Tibial nerve (tissue), 4 donors: ENCODE data around the gene CTNNA3. TPM values are rescaled to one million over a fixed set of nuclear protein-coding genes. Genes with fewer than 3 reads are reported as not detected.
"Not testable (repeated sequence)": the region's sequence is repeated elsewhere in the genome, so short reads cannot be mapped to it uniquely, and the experiment has no call there.

Source experiments
- DNase-seq, 2 donors: peaks; one replicate each; pipeline ENCODE4 v3.0.0-alpha.2; 2019; ENCODE audit warnings: low spot score in 2 of 2
- H3K27ac ChIP-seq, 4 donors: fragments of 200-600 bp; sonication (generic) in 3 of 4; one replicate each; pipeline ENCODE4 v1.5.1; 2017 to 2019; ENCODE audit warnings: mild to moderate bottlenecking in 1 of 4
- H3K27me3 ChIP-seq, 2 donors: fragments of 200-600 bp; sonication (generic) in 1 of 2; one replicate each; pipeline versions ENCODE4 v1.5.1 to v1.6.0; 2017 to 2019
- H3K36me3 ChIP-seq, 3 donors: fragments of 200-600 bp; sonication (generic); one replicate each; pipeline ENCODE4 v1.5.1; 2018 to 2019
- H3K4me1 ChIP-seq, 4 donors: fragments of 200-600 bp; sonication (generic) in 3 of 4; one replicate each; pipeline ENCODE4 v1.5.1; 2017 to 2019
- H3K4me3 ChIP-seq, 4 donors: fragments of 200-600 bp; sonication (generic) in 3 of 4; one replicate each; pipeline ENCODE4 v1.5.1; 2017 to 2019; ENCODE audit warnings: mild to moderate bottlenecking in 1 of 4, moderate library complexity in 1 of 4
- H3K9me3 ChIP-seq, 4 donors: fragments of 200-600 bp; sonication (generic) in 3 of 4; one replicate each; pipeline ENCODE4 v1.5.1; 2017 to 2019
- CTCF ChIP-seq, 5 experiments: fragments of 200-600 bp in 3 of 5; fragments of 450-650 bp in 2 of 5; sonication (generic) in 3 of 5; IDR thresholded peaks; one replicate each; pipeline ENCODE4 v1.5.1; 2016 to 2019; ENCODE audit warnings: antibody characterized with exemption in 5 of 5, mild to moderate bottlenecking in 3 of 5, moderate library complexity in 2 of 5
- EP300 ChIP-seq, 2 donors: sonication (generic); formaldehyde crosslinking; IDR thresholded peaks; one replicate each; pipeline ENCODE4 v1.6.1; 2017; ENCODE audit warnings: antibody characterized with exemption in 2 of 2, mild to moderate bottlenecking in 1 of 2
- POLR2A ChIP-seq, 2 donors: fragments of 450-650 bp; IDR thresholded peaks; one replicate each; pipeline ENCODE4 v1.6.1; 2017; ENCODE audit warnings: antibody characterized with exemption in 2 of 2, mild to moderate bottlenecking in 2 of 2, moderate library complexity in 2 of 2
- WGBS, 2 donors: methylation state at CpG; one replicate each; pipeline ENCODE4 v1.1.5; 2018; 5-methylcytosine and 5-hydroxymethylcytosine counted together
- total RNA-seq, 4 donors: library from RNA; depleted of rRNA; stranded (reverse); fragments of >200 nt; gene quantifications; one replicate each; pipeline ENCODE4 v1.1.0, GENCODE V29; 2016

Gene CTNNA3
- total RNA-seq, 4 donors from 2014 or later: 15.9 to 36.1 (median 23.1) TPM

DNA sequence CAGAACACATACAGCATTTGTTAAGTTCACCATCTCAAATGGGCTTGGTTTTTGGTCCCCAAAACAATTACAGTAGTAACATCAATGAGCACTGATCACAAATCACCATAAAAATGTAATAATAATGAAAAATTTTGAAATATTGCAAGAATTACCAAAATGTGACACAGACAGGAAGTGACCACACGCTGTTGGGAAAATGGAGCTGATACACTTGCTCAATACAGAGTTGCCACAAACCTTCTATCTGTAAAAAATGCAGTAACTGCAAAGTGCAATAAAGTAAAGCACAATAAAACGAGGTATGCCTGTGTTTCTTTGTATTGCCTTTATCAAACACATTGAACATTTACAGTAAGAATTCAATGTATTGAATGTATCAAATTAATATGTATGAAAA is 262.7 kb downstream of the CTNNA3 start:
- 76 to 86% methylated on average over 2 of the region's 2 CpGs for WGBS, 2 donors
- H3K4me1 ChIP-seq: peaks cover 0 to 6% (median 0%) of the 10 kb centered on the region in 4 donors
- DNase-seq: no peak
- H3K36me3 ChIP-seq: no peaks in the 10 kb centered on the region
- no peak overlapping the region for H3K27ac ChIP-seq
- no peak for TF ChIP-seq CTCF (IDR thresholded peaks at IDR 0.05)
- no peak for TF ChIP-seq POLR2A (IDR thresholded peaks at IDR 0.05)
- no peak for TF ChIP-seq EP300 (IDR thresholded peaks at IDR 0.05)
- H3K9me3 ChIP-seq: no peaks in the 10 kb centered on the region
- H3K4me3 ChIP-seq: no peak overlapping the region
- H3K27me3 ChIP-seq: no peaks in the 10 kb centered on the region

DNA sequence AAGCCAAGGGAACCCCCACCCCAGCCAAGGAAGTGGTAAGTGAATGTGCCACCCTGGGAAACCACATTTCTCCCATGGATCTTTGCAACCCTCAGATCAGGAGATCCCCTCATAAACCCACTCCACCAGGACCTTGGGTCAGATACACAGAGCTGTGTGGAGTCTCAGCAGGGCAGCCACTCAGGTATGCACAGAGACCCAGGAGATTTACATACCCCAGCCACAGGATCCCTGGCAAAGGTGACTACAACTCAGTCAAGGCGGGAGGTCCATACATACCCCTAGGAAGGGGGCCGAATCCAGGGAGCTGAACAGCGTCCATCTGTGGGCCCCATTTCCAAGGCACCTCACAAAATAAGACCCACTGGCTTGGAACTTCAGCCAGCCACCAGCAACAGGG is 293.4 kb downstream of the CTNNA3 start:
- Histone ChIP-seq H3K4me1 (no peaks in the 10 kb centered on the region), H3K27ac (no peak overlapping the region), H3K4me3 (no peak overlapping the region), H3K9me3 (peaks cover 0 to 13% (median 1%) of the 10 kb centered on the region in 4 donors), H3K36me3 (no peaks in the 10 kb centered on the region), H3K27me3 (no peaks in the 10 kb centered on the region)
- 91 to 93% methylated on average over 3 of the region's 3 CpGs for WGBS, 2 donors
- TF ChIP-seq POLR2A (IDR thresholded peaks at IDR 0.05) (no peak), CTCF (IDR thresholded peaks at IDR 0.05) (no peak), EP300 (IDR thresholded peaks at IDR 0.05) (no peak)
- no peak for DNase-seq

- Histone ChIP-seq H3K27ac (no peak overlapping the region), H3K4me3 (no peak overlapping the region), H3K9me3 (peaks cover 0 to 13% (median 1%) of the 10 kb centered on the region in 4 donors), H3K4me1 (no peaks in the 10 kb centered on the region), H3K27me3 (no peaks in the 10 kb centered on the region), H3K36me3 (no peaks in the 10 kb centered on the region)
- 18 to 26% methylated on average over 1 of the region's 1 CpG for WGBS, 2 donors
- DNase-seq: no peak
- TF ChIP-seq POLR2A (IDR thresholded peaks at IDR 0.05) (no peak), EP300 (IDR thresholded peaks at IDR 0.05) (no peak), CTCF (IDR thresholded peaks at IDR 0.05) (no peak)
These were observed 294.3 kb downstream of the CTNNA3 start for GRCh38 chr10:67401711-67402110.

GRCh38 chr10:67386841-67387533 is 309.0 kb downstream of the CTNNA3 start:
- 25% methylated on average over 27 of the region's 33 CpGs for WGBS, 2 donors
- H3K4me1 ChIP-seq, H3K9me3 ChIP-seq, H3K27ac ChIP-seq, H3K27me3 ChIP-seq, H3K36me3 ChIP-seq, DNase-seq: not testable (repeated sequence)
- peak overlapping the region in 3 of 4 donors; percentile 9 to 41 (median 33) for H3K4me3 ChIP-seq

DNA sequence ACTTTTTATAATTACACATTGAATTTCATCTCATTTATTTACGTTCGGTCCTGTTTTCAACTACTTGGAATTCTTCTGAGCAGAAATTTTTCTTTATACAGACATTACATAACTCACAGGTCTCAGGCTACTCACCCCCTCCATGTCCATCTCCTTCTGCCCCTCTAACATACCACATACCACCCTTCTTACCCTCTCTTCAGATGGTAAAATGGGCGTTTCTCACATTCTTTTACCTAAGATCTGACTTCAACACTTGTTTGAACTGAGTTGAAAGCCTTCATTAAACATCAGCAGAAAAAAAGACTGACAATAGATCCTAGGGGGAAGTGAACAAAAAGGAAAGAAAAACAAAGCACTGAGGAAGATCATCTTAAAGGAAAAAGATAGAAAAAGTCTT is 309.7 kb downstream of the CTNNA3 start:
- no peaks in the 10 kb centered on the region for H3K9me3 ChIP-seq
- no peaks in the 10 kb centered on the region for H3K36me3 ChIP-seq
- TF ChIP-seq POLR2A (IDR thresholded peaks at IDR 0.05) (no peak), CTCF (IDR thresholded peaks at IDR 0.05) (no peak), EP300 (IDR thresholded peaks at IDR 0.05) (no peak)
- no peak overlapping the region for H3K4me3 ChIP-seq
- no peaks in the 10 kb centered on the region for H3K4me1 ChIP-seq
- H3K27ac ChIP-seq: no peak overlapping the region
- H3K27me3 ChIP-seq: no peaks in the 10 kb centered on the region
- DNase-seq: no peak
- 77 to 79% methylated on average over 3 of the region's 3 CpGs for WGBS, 2 donors
